Astrocyte of the spinal cord (primary cell): Measurements from ENCODE around the gene MSANTD1.

ENCODE experiments used
- DNase-seq: peaks from one replicate; pipeline ENCODE4 v3.0.0; 2011; ENCODE audit warnings: low read depth, low spot score
- H3K4me3 ChIP-seq: 2 replicates; pipeline ENCODE4 v1.5.1; 2011; ENCODE audit warnings: low read depth, mild to moderate bottlenecking, low read length, moderate library complexity
- CTCF ChIP-seq: IDR thresholded peaks from 2 replicates; pipeline ENCODE4 v1.5.1; 2012; ENCODE audit warnings: low read depth, mild to moderate bottlenecking, low read length, inconsistent platforms
- in situ Hi-C: cut with HindIII; loops from 2 replicates; pipeline ENCODE4 v1.10.0; 2017; ENCODE audit warnings: low sequenced_read_pairs

The MSANTD1 gene

GRCh38 chr4:3236326-3236878, 12.6 kb upstream of the MSANTD1 start:
- no peak overlapping the region for H3K4me3 ChIP-seq
- in situ Hi-C loops = no loop called here
- TF ChIP-seq CTCF = no peak
- DNase-seq = no peak

- H3K4me3 ChIP-seq = no peak overlapping the region
- in situ Hi-C loops = no loop called here
- no peak for TF ChIP-seq CTCF
- DNase-seq = no peak
Measured at GRCh38 chr4:3237266-3237665, 11.7 kb upstream of the MSANTD1 start.

- no peak overlapping the region for H3K4me3 ChIP-seq
- DNase-seq = no peak
- in situ Hi-C loops = no loop called here
- TF ChIP-seq CTCF = no peak
Measured at GRCh38 chr4:3237712-3238560, 11.0 kb upstream of the MSANTD1 start.

- in situ Hi-C loops = no loop called here
- no peak for DNase-seq
- H3K4me3 ChIP-seq = no peak overlapping the region
- no peak for TF ChIP-seq CTCF
Measured at GRCh38 chr4:3238721-3239120, 10.2 kb upstream of the MSANTD1 start.

- in situ Hi-C loops = no loop called here
- no peak for TF ChIP-seq CTCF
- no peak for DNase-seq
- no peak overlapping the region for H3K4me3 ChIP-seq
Measured at GRCh38 chr4:3239303-3239702, 9.7 kb upstream of the MSANTD1 start.

GRCh38 chr4:3239998-3240920, 8.7 kb upstream of the MSANTD1 start:
- no peak for DNase-seq
- in situ Hi-C loops = no loop called here
- H3K4me3 ChIP-seq = no peak overlapping the region
- no peak for TF ChIP-seq CTCF
